Measurements from ENCODE around the gene RIF1. TPM values are rescaled to one million over a fixed set of nuclear protein-coding genes. Genes with fewer than 3 reads are reported as not detected.

RIF1 gene
- total RNA-seq, 1 donor: 48.5 TPM

GRCh38 chr2:151422917-151423439, 13.3 kb downstream of the RIF1 start:
- no peak overlapping the region for H3K4me2 ChIP-seq (ENCODE audit: insufficient read depth, low read length)
- no peaks in the 10 kb centered on the region for H3K4me1 ChIP-seq (ENCODE audit: insufficient read depth, low read length)
- no peak overlapping the region for H3K4me3 ChIP-seq (ENCODE audit: insufficient read depth, low read length)
- no peak overlapping the region for H2AFZ ChIP-seq (ENCODE audit: low read length)
- H3K27me3 ChIP-seq (ENCODE audit: insufficient read depth, low read length): no peaks in the 10 kb centered on the region
- no peak for DNase-seq (ENCODE audit: insufficient read length, low spot score, missing footprints)
- no peak overlapping the region for H3K27ac ChIP-seq (ENCODE audit: low read depth, low read length)
- peaks cover 53% of the 10 kb centered on the region for H3K36me3 ChIP-seq (ENCODE audit: insufficient read depth, low read length)
- no peak for TF ChIP-seq CTCF (IDR thresholded peaks at IDR 0.05; ENCODE audit: extremely low read depth, low read depth, low read length)
- no peaks in the 10 kb centered on the region for H3K9me3 ChIP-seq (ENCODE audit: low read depth, low read length)
- H3K79me2 ChIP-seq (ENCODE audit: insufficient read depth, low read length): peaks cover 50% of the 10 kb centered on the region
- no peaks in the 10 kb centered on the region for H4K20me1 ChIP-seq (ENCODE audit: insufficient read depth, low read length)

DNA sequence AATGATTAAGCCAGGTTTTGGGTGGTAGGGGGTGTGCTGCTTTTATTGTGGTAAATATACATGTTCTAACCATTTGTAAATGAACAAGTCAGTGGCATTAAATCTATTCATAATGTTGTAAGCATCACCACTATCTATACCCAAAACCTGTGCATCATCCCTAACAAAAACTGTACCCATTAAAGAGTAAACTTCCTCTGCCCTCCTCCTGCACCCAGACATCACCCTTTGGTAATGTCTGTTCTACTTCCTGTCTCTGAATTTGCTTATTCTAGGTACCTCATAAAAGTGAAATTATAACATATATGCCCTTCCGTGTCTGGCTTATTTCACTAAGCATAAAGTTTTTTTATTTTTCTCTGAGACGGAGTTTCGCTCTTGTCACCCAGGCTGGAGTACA, 14.1 kb downstream of the RIF1 start:
- Histone ChIP-seq H3K36me3 (ENCODE audit: insufficient read depth, low read length) (peaks cover 50% of the 10 kb centered on the region), H3K27ac (ENCODE audit: low read depth, low read length) (no peak overlapping the region), H3K79me2 (ENCODE audit: insufficient read depth, low read length) (peaks cover 49% of the 10 kb centered on the region), H3K4me2 (ENCODE audit: insufficient read depth, low read length) (no peak overlapping the region), H2AFZ (ENCODE audit: low read length) (no peak overlapping the region), H3K9me3 (ENCODE audit: low read depth, low read length) (no peaks in the 10 kb centered on the region), H4K20me1 (ENCODE audit: insufficient read depth, low read length) (no peaks in the 10 kb centered on the region), H3K4me1 (ENCODE audit: insufficient read depth, low read length) (no peaks in the 10 kb centered on the region), H3K4me3 (ENCODE audit: insufficient read depth, low read length) (no peak overlapping the region), H3K27me3 (ENCODE audit: insufficient read depth, low read length) (no peaks in the 10 kb centered on the region)
- DNase-seq (ENCODE audit: insufficient read length, low spot score, missing footprints): no peak
- TF ChIP-seq CTCF (IDR thresholded peaks at IDR 0.05; ENCODE audit: extremely low read depth, low read depth, low read length): no peak

DNA sequence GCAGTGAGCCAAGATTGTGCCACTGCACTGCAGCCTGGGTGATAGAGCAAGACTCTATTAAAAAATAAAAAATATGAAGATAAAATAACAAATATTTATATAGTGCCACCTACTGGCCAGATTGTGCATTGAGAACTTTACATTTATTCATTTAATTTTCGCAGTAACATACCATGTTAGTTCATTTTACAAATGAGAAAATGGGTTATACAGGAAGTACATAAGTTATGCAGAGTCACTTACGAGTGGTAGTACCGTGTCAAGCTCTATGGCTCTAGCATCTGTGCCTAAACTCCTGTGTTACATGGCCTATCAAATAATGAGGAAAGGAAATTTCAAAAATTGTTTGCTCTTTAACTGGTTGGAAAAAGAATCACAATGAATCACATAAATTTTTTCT, 27.9 kb downstream of the RIF1 start:
- Histone ChIP-seq H3K27me3 (ENCODE audit: insufficient read depth, low read length) (no peaks in the 10 kb centered on the region), H3K79me2 (ENCODE audit: insufficient read depth, low read length) (no peaks in the 10 kb centered on the region), H3K9me3 (ENCODE audit: low read depth, low read length) (no peaks in the 10 kb centered on the region), H4K20me1 (ENCODE audit: insufficient read depth, low read length) (no peaks in the 10 kb centered on the region), H3K4me2 (ENCODE audit: insufficient read depth, low read length) (no peak overlapping the region), H3K4me1 (ENCODE audit: insufficient read depth, low read length) (no peaks in the 10 kb centered on the region), H3K4me3 (ENCODE audit: insufficient read depth, low read length) (no peak overlapping the region), H3K27ac (ENCODE audit: low read depth, low read length) (peak overlapping the region; percentile 5), H2AFZ (ENCODE audit: low read length) (no peak overlapping the region), H3K36me3 (ENCODE audit: insufficient read depth, low read length) (peaks cover 87% of the 10 kb centered on the region)
- TF ChIP-seq CTCF (IDR thresholded peaks at IDR 0.05; ENCODE audit: extremely low read depth, low read depth, low read length): peak; percentile 55
- no peak for DNase-seq (ENCODE audit: insufficient read length, low spot score, missing footprints)

DNA sequence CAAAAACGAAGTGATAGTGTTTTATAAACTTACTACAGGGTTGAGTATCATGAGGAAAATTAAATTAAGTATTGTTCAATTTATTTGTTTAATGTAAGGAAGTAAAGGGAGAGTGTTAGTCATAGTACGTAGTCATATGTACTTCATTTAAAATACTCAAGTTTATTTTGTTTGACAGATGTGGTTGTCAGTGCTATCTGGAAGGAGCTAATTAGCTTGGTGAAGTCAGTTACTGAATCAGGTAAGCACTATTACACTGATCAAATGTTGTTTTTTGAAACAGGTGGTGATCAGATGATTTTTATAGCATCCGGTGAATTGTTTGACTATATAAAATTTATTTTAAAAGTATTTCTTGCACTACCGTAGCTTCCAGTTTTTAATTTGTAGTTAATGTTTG, 28.8 kb downstream of the RIF1 start:
- DNase-seq (ENCODE audit: insufficient read length, low spot score, missing footprints): no peak
- H3K36me3 ChIP-seq (ENCODE audit: insufficient read depth, low read length): peaks cover 87% of the 10 kb centered on the region

More for the DNA sequence above, 28.8 kb downstream of the RIF1 start:
- no peak overlapping the region for H3K4me3 ChIP-seq (ENCODE audit: insufficient read depth, low read length)
- no peak overlapping the region for H3K4me2 ChIP-seq (ENCODE audit: insufficient read depth, low read length)
- H3K79me2 ChIP-seq (ENCODE audit: insufficient read depth, low read length): no peaks in the 10 kb centered on the region
- H3K4me1 ChIP-seq (ENCODE audit: insufficient read depth, low read length): no peaks in the 10 kb centered on the region
- H3K9me3 ChIP-seq (ENCODE audit: low read depth, low read length): no peaks in the 10 kb centered on the region
- H4K20me1 ChIP-seq (ENCODE audit: insufficient read depth, low read length): no peaks in the 10 kb centered on the region
- TF ChIP-seq CTCF (IDR thresholded peaks at IDR 0.05; ENCODE audit: extremely low read depth, low read depth, low read length): no peak
- H3K27ac ChIP-seq (ENCODE audit: low read depth, low read length): no peak overlapping the region
- no peaks in the 10 kb centered on the region for H3K27me3 ChIP-seq (ENCODE audit: insufficient read depth, low read length)
- no peak overlapping the region for H2AFZ ChIP-seq (ENCODE audit: low read length)
